Adrenal gland (tissue), 5 donors: ENCODE results near the gene SPANXA1.

Experiments
- POLR2A ChIP-seq, 2 donors: fragments of 450-650 bp; IDR thresholded peaks; one replicate each; pipeline ENCODE4 v1.6.1; 2017; ENCODE audit warnings: antibody characterized with exemption in 2 of 2, mild to moderate bottlenecking in 2 of 2, moderate library complexity in 1 of 2
- TF ChIP-seq, protein P1 (sequence below), 6 experiments: fragments of 450-650 bp in 4 of 6; fragments of 200-600 bp in 2 of 6; sonication (generic) in 1 of 6; IDR thresholded peaks; 1 replicate in 5 of 6; 2 replicates in 1 of 6; pipeline versions ENCODE4 v1.5.1 to v1.8.0; 2016 to 2021; ENCODE audit warnings: antibody characterized with exemption in 6 of 6, mild to moderate bottlenecking in 2 of 6, moderate library complexity in 1 of 6
- donor health status: DM: no; HTN: no; CAD: no.

DNA sequence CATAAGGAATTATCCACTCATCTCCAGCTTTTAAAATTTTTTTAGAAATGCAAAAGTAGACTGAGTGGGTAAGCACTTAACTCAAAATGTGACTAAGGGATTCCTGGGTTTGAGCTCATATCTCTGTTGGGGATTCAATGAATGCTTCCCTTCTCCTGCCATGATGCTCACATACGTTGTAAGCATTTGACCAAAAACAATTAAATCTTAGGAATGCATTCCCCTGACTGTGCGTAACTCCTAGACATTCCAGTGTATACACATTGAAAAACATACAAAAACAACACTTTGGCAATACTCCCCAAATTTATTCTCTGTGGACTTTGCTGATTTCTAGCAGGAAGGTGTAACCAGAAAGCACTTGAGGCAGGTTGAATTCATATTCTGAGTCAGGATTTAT, 34.8 kb upstream of the SPANXA1 start:
- TF ChIP-seq, protein P1, sequence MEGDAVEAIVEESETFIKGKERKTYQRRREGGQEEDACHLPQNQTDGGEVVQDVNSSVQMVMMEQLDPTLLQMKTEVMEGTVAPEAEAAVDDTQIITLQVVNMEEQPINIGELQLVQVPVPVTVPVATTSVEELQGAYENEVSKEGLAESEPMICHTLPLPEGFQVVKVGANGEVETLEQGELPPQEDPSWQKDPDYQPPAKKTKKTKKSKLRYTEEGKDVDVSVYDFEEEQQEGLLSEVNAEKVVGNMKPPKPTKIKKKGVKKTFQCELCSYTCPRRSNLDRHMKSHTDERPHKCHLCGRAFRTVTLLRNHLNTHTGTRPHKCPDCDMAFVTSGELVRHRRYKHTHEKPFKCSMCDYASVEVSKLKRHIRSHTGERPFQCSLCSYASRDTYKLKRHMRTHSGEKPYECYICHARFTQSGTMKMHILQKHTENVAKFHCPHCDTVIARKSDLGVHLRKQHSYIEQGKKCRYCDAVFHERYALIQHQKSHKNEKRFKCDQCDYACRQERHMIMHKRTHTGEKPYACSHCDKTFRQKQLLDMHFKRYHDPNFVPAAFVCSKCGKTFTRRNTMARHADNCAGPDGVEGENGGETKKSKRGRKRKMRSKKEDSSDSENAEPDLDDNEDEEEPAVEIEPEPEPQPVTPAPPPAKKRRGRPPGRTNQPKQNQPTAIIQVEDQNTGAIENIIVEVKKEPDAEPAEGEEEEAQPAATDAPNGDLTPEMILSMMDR (IDR thresholded peaks at IDR 0.05), result no peak
- no peak for TF ChIP-seq POLR2A (IDR thresholded peaks at IDR 0.05)
